RPMI7951 (cell line): Measurements from ENCODE around the gene ABHD16A. TPM values are rescaled to one million over a fixed set of nuclear protein-coding genes. Genes with fewer than 3 reads are reported as not detected.

Experiments
- DNase-seq: peaks from one replicate; pipeline ENCODE4 v3.0.0-alpha.2; 2012; ENCODE audit warnings: low read depth
- total RNA-seq: library from RNA; depleted of rRNA; stranded (reverse); fragments of >200 nt; shearing (Covaris generic); gene quantifications from 2 replicates; pipeline ENCODE4 v1.2.3, GENCODE V29; 2014; rRNA removed

Gene ABHD16A
- total RNA-seq, result 36.7 and 36.9 TPM in 2 replicates

DNA sequence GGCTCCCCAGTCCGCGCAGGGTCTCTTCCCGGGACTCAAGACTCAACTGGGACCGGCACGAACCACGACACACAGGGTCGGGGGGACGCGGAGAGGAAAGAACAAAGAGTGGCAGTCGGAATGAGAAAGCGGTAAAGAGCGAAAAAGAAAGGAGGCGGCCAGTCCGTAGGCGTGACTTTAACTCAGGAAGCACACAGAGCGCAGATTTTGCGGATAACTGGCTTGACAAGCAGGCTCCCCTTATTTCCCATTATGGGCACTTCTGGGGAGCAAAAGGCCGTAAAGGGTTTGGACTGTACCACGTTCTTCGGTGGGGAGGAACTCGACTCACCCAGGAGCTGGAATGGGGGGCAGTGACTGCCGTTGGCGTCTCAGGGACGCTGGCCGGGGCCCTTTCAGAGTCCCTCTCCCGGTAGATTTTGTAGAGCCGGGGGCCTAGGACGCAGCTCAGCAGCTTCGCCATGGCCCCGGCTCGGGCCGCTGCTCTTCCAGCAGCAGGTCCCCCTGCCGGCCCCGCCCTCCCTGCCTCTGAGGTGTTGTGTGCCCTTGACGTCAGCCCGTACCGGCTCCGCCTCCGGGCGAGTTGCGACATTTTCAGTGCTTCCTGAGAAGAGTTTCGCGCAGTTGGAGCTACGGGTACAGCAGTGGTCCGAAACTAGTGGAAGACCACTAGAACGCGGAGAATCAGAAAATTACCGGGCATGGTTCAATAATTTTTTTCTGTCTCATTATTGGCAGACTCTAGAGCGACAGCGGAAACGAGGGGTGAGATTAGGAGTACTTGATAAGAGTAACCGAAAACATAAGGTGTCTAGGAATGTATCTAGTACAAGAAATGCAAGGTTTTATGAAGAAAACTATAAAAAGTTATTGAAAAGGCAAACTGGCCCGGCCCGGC, at the start of gene ABHD16A:
ABHD16A (minus strand) TSS at position 506 of the 898 bp plus-strand sequence; CDS start at position 463, 43 bp downstream.
- DNase-seq, result peak; percentile 98

DNA sequence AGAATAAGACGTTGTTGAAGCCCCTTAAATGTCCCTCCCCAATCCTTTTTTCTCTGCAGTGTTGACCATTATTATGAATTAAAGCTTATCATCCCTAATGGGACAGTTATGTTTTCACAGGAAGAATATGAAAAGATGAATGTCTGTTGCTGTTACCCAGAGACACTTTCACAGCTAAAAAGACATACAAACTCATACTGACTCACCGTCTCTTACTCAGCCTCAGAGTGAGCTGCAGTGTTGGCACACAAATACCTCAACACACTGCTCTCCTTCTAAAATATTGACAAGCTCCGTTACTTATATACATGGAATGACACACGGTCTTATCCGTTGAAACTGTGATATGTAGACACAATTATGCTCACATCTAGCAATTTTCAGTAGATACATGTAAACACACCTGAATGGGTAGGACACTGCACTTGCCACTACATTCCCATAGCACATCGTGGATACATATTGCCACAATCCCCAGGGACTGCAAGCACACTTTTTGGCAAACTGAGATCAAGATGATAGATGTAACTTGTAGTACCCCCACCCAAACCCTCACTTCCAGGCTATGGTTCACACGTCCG, 49.7 kb upstream of the ABHD16A start:
- DNase-seq, result peak; percentile 65

- no peak for DNase-seq
Measured at GRCh38 chr6:31750411-31751022, 47.4 kb upstream of the ABHD16A start.

DNA sequence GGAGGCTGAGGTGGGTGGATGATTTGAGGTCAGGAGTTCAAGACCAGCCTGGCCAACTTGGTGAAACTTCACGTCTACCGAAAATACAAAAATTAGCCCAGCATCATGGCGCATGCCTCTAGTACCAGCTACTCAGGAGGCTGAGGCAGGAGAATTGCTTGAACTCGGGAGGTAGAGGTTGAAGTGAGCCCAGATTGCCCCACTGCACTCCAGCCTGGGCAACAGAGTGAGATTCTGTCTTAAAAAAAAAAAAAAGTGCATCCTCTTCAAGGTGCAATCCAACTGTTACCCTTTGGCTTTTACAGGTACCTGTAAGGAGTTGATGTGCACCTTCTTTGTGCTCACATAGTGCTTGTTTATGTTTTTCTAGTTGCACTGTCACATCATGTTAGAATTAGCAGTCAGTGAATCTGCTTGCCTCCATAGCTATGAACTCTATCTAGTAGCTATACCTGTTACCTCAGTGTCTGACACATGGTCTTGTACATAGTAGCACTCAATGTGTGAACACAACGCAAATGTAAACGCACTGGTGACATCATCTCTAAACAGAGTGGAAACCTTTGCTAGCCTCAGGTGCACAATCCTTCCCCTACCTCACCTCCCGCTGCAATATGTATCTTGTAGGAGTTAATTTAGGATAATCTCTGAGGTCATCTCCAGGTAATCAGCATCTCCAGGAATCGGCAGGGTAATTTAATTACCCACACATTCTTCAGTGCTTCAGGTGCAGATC, 46.3 kb upstream of the ABHD16A start:
- no peak for DNase-seq

DNA sequence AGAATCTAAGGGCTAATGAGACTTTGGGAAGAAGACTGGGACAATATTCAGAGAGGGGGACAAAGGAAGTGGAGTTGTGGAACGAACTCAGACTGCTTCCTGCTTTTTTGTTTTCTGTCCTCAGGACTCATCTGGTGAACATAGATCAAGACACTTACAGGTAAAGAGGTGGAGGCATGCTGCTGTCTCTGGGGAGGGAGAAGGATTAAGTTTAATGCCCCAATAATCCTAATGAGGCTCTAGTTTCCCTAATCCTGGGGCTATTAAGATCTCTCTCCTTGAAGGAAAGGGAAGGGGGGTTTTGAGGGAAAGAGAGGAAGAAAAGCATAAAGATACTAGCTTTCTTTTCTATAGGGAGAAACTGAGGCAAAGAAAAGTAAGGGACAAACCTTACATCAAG, 41.3 kb upstream of the ABHD16A start:
- no peak for DNase-seq

DNA sequence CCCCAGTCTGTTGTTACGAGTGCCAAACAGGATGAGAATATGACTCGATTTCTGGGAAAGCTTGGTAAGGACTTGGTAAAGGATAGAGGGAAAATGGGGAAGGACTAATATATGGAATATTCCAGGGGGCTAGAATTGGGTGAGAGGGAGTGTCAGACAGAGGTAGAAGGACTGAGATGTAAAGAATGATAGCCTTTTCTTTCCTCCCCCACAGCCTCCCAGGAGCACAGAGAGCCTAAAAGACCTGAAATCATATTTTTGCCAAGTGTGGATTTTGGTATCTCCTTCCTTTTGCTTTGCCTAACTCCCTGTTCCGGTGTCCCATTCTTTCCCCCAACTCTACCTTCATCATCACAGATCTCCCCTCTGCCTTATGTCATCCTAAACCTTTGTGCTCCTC, 39.8 kb upstream of the ABHD16A start:
- no peak for DNase-seq

- no peak for DNase-seq
Measured at GRCh38 chr6:31741815-31742214, 38.7 kb upstream of the ABHD16A start.

DNA sequence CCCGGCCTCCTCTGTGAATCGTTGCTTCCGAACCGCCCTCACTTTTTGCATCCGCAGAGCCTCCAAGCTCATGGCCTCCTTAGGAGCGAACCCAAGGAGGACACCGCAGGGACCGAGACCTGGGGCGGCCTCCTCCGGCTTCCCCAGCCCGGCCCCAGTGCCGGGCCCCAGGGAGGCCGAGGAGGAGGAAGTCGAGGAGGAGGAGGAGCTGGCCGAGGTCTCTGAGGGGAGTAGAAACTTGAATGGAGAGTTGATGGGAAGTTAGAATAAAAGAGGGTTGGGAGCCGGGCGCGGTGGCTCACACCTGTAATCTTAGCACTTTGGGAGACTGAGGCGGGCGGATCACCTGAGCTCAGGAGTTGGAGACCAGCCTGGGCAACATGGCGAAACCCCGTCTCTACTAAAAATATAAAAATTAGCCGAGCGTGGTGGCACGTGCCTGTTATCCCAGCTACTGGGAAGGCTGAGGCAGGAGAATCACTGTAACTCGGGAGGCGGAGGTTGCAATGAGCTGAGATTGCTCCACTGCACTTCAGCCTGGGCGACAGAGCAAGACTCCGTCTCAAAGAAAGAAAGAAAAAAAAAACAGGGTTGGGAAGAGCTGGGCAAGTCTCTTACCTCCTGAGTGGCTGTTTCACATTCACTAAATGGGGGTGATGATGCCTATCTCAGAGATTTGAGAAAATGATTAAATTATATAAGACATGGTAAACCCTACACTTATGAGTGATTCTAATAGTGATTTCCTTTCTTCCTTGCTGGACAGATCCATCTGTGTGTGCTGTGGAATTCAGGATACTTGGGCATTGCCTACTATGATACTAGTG, 37.5 kb upstream of the ABHD16A start:
- DNase-seq, result no peak

DNA sequence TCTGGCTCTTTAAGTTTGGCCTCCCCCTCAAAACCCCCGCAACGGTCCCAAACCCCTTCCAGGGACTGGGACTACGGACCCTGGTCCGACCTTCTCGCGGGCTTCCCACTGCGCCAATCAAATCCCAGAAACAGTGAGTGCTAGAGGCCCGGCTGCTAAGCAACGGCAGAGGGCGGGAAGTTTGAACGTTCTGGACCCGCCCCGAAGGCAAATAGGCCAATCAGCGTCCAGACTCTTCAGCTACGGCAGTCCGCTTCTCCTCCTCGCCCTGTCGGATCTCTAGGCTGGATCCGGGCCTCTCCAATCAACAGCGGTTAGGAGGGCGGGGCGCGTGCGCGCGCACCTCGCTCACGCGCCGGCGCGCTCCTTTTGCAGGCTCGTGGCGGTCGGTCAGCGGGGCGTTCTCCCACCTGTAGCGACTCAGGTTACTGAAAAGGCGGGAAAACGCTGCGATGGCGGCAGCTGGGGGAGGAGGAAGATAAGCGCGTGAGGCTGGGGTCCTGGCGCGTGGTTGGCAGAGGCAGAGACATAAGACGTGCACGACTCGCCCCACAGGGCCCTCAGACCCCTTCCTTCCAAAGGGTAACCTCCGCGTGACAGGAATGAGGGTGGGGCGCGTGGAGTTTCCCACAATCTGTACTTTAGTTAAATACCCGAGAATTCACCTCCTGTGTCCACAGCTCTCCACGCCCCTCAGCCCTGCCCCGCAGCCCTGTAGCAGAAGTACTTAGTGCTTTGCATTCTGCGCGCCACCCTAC, 36.7 kb upstream of the ABHD16A start, which contains the start of gene MSH5:
MSH5 (plus strand) TSS at position 367 of the 758 bp plus-strand sequence. CDS start 462 bp downstream, outside the sequence.
- DNase-seq, result peak; percentile 100

- peak; percentile 89 for DNase-seq
Measured at GRCh38 chr6:31737991-31738979, 35.2 kb upstream of the ABHD16A start.

- DNase-seq, result peak; percentile 11
Measured at GRCh38 chr6:31737315-31737990, 34.3 kb upstream of the ABHD16A start.

- no peak for DNase-seq
Measured at GRCh38 chr6:31736768-31737314, 33.7 kb upstream of the ABHD16A start.

DNA sequence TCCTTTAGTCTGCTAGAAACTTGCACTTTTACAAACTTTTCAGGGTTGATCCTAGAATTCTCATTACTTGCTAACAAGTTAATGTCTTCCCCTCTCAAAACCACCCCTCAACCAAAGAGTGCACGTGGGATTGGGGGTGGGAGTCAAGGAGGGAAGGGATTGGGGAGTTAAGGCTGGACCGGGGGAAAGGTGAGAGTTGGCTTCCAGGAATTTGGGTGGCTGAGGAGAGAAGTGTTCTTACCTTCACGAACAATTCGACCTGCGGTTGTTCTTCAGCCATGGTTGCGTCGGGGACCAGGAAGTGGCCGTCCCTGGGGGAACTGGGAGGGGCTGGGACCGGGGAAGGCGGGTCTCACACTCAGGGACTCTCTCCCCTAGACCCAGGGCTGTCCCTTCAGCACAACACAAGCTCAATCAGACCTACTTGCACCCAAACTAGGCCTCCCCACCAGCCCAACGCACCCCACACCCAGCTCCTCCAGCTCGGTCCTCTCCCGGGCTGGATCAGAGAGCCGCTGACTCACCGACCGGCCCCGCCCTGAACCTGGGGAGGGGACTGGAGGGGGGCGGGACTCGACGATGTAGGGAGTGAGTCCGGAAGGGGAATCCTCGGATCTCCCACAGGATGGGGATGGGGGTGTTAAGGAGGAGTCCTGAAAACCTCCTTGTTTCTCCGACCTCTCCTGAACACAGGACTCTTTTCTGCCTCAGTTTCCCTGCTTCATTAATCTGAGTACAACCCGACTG, 33.1 kb upstream of the ABHD16A start, which contains the start of gene CLIC1:
CLIC1 (minus strand) TSS at position 510 of the 747 bp plus-strand sequence; CDS start at position 280, 230 bp downstream.
- DNase-seq, result peak; percentile 88

DNA sequence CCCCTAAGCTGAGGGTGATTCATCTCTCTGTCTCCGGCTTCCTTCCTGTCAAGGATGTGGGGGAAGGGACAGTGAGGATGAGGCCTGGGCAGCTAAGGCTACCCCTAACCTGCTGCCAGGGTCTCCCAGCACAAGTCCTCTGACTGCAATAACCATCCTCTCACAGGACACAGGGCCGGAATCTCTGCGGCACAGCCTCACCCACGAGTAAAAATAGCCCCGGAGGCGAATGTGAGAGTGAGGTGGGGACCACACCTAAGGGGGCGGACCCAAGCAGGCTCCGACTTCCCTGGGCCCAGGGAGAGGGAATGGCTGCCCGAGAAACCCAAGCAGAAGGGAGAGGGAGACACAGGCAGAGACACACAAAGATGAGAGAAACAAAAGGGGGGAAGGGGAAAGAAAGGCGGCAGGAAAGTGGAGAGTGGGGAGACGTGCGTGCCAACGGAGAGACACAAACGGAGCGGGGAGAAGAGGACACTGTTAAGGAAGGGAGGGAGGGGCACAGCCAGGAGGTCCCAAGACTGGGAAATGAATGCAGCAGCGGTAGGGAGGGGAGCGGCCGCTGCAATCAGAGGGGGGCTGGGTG, 31.8 kb upstream of the ABHD16A start:
- DNase-seq, result peak; percentile 80

DNA sequence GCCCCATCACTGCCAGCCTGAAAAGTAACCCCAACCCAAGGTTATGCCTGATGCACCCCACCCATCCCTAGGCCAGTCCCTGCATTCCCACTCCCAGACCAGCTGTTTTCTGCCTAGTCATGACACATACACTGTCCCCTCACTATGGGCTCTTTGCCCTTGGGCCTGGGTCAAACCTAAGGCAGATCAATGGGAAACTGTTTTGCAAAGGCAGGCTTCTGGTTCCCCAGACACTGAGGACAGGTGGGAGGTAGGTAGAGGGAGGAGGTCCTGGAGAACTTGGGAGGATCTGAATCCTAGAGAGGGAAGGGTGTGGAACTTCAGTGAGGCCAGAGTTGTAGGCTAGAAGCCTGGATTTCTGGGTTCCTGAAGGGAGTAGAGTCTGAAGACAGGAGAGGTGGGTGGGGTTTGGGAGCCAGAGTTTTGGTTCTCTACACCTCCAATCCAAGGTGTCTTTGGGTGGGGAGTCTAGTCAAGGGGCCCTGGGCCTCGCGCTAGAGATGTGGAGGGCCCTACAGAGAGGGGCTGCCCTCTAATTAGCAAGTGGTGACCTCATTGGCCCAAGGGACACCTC, 31.2 kb upstream of the ABHD16A start:
- DNase-seq, result no peak

DNA sequence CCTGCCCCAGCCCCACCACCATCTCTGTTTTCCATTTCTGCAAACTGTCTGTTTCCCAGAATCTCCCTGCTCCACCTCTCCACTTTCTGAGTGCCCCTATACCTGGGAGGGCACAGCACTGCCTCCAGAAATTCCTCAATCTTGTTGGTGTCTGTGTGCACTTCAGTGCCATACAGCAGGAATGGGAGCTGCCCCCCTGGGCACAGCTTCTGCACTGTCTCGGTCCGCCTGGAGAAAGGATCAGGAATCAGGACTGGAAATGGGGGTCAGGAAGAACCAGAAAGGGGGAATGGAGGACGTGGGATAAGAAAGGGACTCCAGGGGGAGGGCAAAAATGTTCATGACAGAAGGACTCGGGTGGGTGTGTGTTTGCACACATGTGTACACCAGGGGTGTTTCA, 30.6 kb upstream of the ABHD16A start:
- DNase-seq, result no peak
